RWPE2 (cell line): ENCODE results near the gene COPB1.
"Not testable (repeated sequence)": the region's sequence is repeated elsewhere in the genome, so short reads cannot be mapped to it uniquely, and the experiment has no call there.

ENCODE experiments used
- ATAC-seq: fragments of 200-7000 bp; cut with Tn5 transposase; 3 replicates; pipeline ENCODE4 v1.9.1; 2021; ENCODE audit warnings: low read depth
- DNase-seq: peaks from one replicate; pipeline ENCODE4 v3.0.0-alpha.2; 2020; ENCODE audit warnings: low spot score
- H3K27ac ChIP-seq: fragments of 450-650 bp; 2 replicates; pipeline ENCODE4 v1.5.1; 2017; ENCODE audit warnings: mild to moderate bottlenecking; ENCODE audit not compliant: poor library complexity, severe bottlenecking
- H3K27me3 ChIP-seq: fragments of 250-450 bp; sonication (Bioruptor Pico); 2 replicates; pipeline ENCODE4 v1.5.1; 2021; ENCODE audit warnings: mild to moderate bottlenecking, moderate library complexity; ENCODE audit not compliant: insufficient read depth, poor library complexity, severe bottlenecking
- H3K36me3 ChIP-seq: fragments of 250-450 bp; sonication (Bioruptor Pico); 2 replicates; pipeline ENCODE4 v1.5.1; 2020; ENCODE audit warnings: low read depth, mild to moderate bottlenecking, moderate library complexity
- H3K4me1 ChIP-seq: fragments of 250-450 bp; sonication (Bioruptor Pico); 2 replicates; pipeline ENCODE4 v1.5.1; 2021; ENCODE audit warnings: mild to moderate bottlenecking, moderate library complexity; ENCODE audit not compliant: insufficient read depth, poor library complexity, severe bottlenecking
- H3K4me3 ChIP-seq: fragments of 250-450 bp; sonication (Bioruptor Pico); 2 replicates; pipeline ENCODE4 v1.5.1; 2021; ENCODE audit warnings: mild to moderate bottlenecking, moderate library complexity; ENCODE audit not compliant: severe bottlenecking
- H3K9me3 ChIP-seq: fragments of 250-450 bp; sonication (Bioruptor Pico); 2 replicates; pipeline ENCODE4 v1.5.1; 2021; ENCODE audit warnings: mild to moderate bottlenecking, moderate library complexity; ENCODE audit not compliant: severe bottlenecking
- CTCF ChIP-seq: fragments of 450-650 bp; IDR thresholded peaks from one replicate; pipeline ENCODE4 v1.5.1; 2017; ENCODE audit warnings: mild to moderate bottlenecking, moderate library complexity; ENCODE audit not compliant: poor library complexity, severe bottlenecking

The COPB1 gene

GRCh38 chr11:14538271-14538925, 38.8 kb upstream of the COPB1 start:
- Histone ChIP-seq H3K4me1 (no peaks in the 10 kb centered on the region), H3K4me3 (no peak overlapping the region), H3K27ac (no peak overlapping the region), H3K27me3 (peaks cover 6% of the 10 kb centered on the region), H3K36me3 (no peaks in the 10 kb centered on the region), H3K9me3 (no peaks in the 10 kb centered on the region)
- no peak for DNase-seq
- no peak for ATAC-seq
- no peak for TF ChIP-seq CTCF

- ATAC-seq, result no peak
- H3K27me3 ChIP-seq, result peaks cover 6% of the 10 kb centered on the region
- H3K9me3 ChIP-seq, result no peaks in the 10 kb centered on the region
- H3K36me3 ChIP-seq, result no peaks in the 10 kb centered on the region
- DNase-seq, result no peak
- H3K27ac ChIP-seq, result no peak overlapping the region
- no peaks in the 10 kb centered on the region for H3K4me1 ChIP-seq
- peak; percentile 87 for TF ChIP-seq CTCF
- H3K4me3 ChIP-seq, result no peak overlapping the region
Observed at GRCh38 chr11:14537134-14537599, 37.6 kb upstream of the COPB1 start.

DNA sequence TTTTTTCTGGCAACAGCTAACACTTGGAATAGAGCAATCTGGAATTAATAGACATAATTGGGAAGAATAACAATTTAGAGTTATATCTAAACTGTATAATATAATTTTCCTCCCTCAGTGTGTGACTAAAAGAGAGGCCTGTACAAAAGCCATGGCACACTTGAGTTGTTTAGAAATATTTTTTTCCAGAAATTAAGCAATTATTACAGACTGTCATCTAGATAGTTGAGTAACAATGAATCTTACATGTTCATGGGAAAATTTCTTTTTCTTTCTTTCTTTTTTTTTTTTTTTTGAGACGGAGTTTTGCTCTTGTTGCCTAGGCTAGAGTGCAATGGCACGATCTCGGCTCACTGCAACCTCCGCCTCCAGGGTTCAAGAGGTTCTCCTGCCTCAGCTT, 35.6 kb upstream of the COPB1 start:
- not testable (repeated sequence) for ATAC-seq, H3K4me3 ChIP-seq, DNase-seq, H3K27ac ChIP-seq, H3K36me3 ChIP-seq, H3K4me1 ChIP-seq, H3K27me3 ChIP-seq, H3K9me3 ChIP-seq

GRCh38 chr11:14529951-14530350, 30.3 kb upstream of the COPB1 start:
- Histone ChIP-seq H3K4me1 (peaks cover 5% of the 10 kb centered on the region), H3K4me3 (no peak overlapping the region), H3K27ac (no peak overlapping the region), H3K36me3 (no peaks in the 10 kb centered on the region), H3K27me3 (no peaks in the 10 kb centered on the region), H3K9me3 (no peaks in the 10 kb centered on the region)
- no peak for TF ChIP-seq CTCF
- DNase-seq, result no peak
- ATAC-seq, result peak; percentile 75

DNA sequence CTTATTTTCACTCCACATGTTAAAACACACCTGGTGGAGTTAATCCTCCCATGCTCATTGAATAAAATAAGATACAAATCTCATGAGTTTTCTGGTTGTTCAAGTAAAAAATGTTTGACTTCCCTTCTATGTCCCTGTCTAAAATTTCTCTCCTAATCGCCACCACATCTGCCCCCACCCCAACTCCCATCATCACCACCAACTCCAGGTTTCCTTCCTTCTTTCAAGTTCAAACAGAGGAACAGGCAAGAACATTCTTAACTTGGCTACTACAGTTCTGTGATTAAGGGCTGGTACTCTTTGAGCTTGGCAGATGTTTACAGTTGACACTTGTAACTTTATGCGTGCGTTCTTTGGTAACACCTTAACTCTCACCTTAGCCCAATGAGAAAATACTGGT, 29.7 kb upstream of the COPB1 start:
- H3K27ac ChIP-seq, result no peak overlapping the region
- ATAC-seq, result no peak
- no peak overlapping the region for H3K4me3 ChIP-seq
- DNase-seq, result no peak
- peaks cover 5% of the 10 kb centered on the region for H3K4me1 ChIP-seq
- TF ChIP-seq CTCF, result no peak
- no peaks in the 10 kb centered on the region for H3K9me3 ChIP-seq
- no peaks in the 10 kb centered on the region for H3K36me3 ChIP-seq
- H3K27me3 ChIP-seq, result no peaks in the 10 kb centered on the region
